HL-60 (cell line): ENCODE measurements around the gene SMIM45.

Experiments
- DNase-seq, 2 experiments: peaks; one replicate each; pipeline ENCODE4 v3.0.0-alpha.2; 2010 to 2020; ENCODE audit warnings: low read depth in 1 of 2, low spot score in 1 of 2
- H3K27ac ChIP-seq: fragments of 250-450 bp; sonication (Bioruptor Pico); replicated peaks from 2 replicates; pipeline ENCODE4 v1.5.1; 2020; ENCODE audit warnings: mild to moderate bottlenecking, moderate library complexity
- H3K27me3 ChIP-seq: fragments of 250-450 bp; sonication (Bioruptor Pico); 2 replicates; pipeline ENCODE4 v1.5.1; 2021; ENCODE audit warnings: mild to moderate bottlenecking, moderate library complexity; ENCODE audit not compliant: insufficient read depth, poor library complexity, severe bottlenecking
- H3K4me3 ChIP-seq: replicated peaks from 2 replicates; pipeline ENCODE4 v1.5.1; 2011; ENCODE audit warnings: mild to moderate bottlenecking, control low read depth, low read length; ENCODE audit not compliant: insufficient read depth
- CTCF ChIP-seq: IDR thresholded peaks from one replicate; pipeline ENCODE4 v1.5.1; 2011; ENCODE audit warnings: low read length, control low read depth, inconsistent platforms; ENCODE audit not compliant: insufficient read depth
- GABPA ChIP-seq: IDR thresholded peaks from 2 replicates; pipeline ENCODE4 v1.6.1; 2012; ENCODE audit warnings: low read depth
- POLR2AphosphoS5 ChIP-seq: IDR thresholded peaks from 2 replicates; pipeline ENCODE4 v1.6.1; 2012; ENCODE audit warnings: low read depth
- REST ChIP-seq: IDR thresholded peaks from 2 replicates; pipeline ENCODE4 v1.6.1; 2012; ENCODE audit warnings: low read depth; ENCODE audit not compliant: insufficient replicate concordance
- SPI1 ChIP-seq: IDR thresholded peaks from 2 replicates; pipeline ENCODE4 v1.6.1; 2012; ENCODE audit warnings: low read depth, mild to moderate bottlenecking, borderline replicate concordance

The SMIM45 gene

GRCh38 chr22:41975299-41976069, 23.5 kb downstream of the SMIM45 start:
- Histone ChIP-seq H3K4me3 (no peak overlapping the region), H3K27ac (no peak overlapping the region), H3K27me3 (peaks cover 23% of the 10 kb centered on the region)
- no peak for TF ChIP-seq CTCF
- no peak for TF ChIP-seq GABPA
- TF ChIP-seq REST: no peak
- TF ChIP-seq SPI1: no peak
- no peak for TF ChIP-seq POLR2AphosphoS5
- no peak for DNase-seq

GRCh38 chr22:41976070-41976901, 24.3 kb downstream of the SMIM45 start:
- TF ChIP-seq REST (no peak), SPI1 (no peak), GABPA (no peak), CTCF (no peak), POLR2AphosphoS5 (no peak)
- Histone ChIP-seq H3K27me3 (peaks cover 23% of the 10 kb centered on the region), H3K27ac (no peak overlapping the region), H3K4me3 (peak overlapping the region; percentile 47)
- DNase-seq: peak in 1 of 2 experiments; percentile 13

- Histone ChIP-seq H3K27ac (no peak overlapping the region), H3K4me3 (peak overlapping the region; percentile 39), H3K27me3 (peaks cover 23% of the 10 kb centered on the region)
- DNase-seq: no peak
- TF ChIP-seq GABPA (no peak), CTCF (no peak), POLR2AphosphoS5 (no peak), REST (no peak), SPI1 (no peak)
Observed at GRCh38 chr22:41976961-41977566, 25.1 kb downstream of the SMIM45 start.
